CD4-positive, alpha-beta T cell treated with Interleukin-15 for 1 hour (primary cell): ENCODE results near the gene TRAF1.
A peak's percentile ranks its signal among the peaks of the same experiment; 100 is the strongest.

Experiments
- DNase-seq: peaks from one replicate; pipeline ENCODE4 v3.0.0-alpha.2; 2020

TRAF1 gene

GRCh38 chr9:120904061-120904977 is 22.3 kb downstream of the TRAF1 start:
- peak; percentile 81 for DNase-seq

- peak; percentile 36 for DNase-seq
Observed at GRCh38 chr9:120902569-120903535, 23.7 kb downstream of the TRAF1 start.

DNA sequence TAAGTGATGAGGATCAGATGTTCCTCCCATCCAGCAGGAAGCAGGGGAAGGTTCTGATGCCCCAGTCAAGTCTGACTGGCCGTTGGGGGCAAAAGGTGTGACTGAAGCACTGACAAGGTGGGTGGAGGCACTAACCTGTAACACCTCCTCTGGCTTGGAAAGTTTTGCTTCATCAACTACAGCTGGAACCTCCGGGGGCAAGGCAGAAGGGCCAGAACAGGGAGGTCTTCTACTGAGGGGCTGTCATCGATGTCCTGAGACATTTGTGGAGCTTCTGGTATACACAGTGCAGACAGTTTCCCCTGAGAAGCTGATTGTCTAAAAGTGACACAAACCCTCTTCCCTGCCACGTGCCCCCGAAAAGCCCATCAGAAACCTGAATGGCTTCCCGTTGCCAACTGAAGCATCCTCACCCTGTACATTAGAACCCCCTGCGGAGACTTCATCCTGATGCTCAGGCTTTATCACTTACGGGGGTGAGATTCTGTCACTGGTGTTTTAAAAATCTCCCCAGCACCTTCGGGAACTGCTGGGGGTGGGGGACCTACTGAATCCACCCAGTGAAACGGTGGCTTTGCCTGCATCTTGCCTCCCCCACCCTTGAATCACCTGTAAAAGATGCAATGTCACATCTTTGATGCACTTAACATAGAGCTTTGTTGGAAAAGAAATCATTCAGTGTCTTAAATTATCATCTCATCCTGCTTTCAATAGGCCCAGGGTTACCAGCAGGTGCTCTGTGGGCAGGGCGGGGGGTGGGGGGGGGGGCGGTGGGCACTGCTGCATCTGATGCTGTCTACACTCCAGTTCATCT is 24.6 kb downstream of the TRAF1 start:
- no peak for DNase-seq

DNA sequence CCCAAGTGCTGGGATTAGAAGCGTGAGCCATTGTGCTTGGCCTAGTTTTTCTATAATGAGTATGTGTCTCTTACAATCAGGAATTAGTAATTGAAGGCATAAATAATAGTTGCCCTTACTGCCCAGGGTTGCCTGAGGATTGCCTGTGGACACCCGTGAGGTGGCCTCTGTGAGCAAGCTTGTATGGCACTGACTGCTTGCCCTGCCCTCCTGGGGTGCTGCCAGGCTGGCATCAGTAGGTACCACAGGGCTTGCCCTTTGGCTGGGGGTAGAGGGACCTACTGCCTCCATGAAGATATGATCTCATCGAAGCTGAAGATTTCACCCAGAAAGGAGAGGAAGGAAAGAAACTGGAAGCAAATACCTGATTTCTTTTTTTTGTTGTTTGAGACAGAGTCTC is 25.8 kb downstream of the TRAF1 start:
- no peak for DNase-seq

DNA sequence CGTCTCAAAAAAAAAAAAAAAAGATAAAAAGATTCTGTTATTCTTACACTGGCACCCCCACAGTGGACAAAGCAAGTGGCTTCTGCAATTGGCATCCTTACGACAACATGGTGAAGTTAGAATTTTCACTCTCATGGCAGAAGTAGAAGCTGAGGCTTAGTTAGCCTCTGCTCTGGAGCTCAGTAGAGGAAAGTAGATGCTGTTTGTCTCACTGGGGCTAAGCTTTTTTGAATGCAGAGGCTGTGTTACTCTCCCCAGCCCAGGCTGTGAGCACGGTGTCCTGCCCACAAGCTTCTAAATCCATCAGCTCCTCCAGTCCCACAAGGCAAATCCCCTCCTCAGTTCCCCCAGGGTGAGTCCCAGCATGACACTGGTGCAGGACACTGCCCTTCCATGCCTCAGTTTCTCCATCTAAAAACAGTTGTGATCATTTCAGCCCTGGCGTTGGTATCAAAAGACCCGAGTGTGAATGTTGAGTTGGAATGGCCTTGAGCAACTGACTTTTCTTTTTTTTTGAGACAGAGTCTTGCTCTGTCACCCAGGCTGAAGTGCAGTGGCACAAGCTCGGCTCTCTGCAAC is 27.0 kb downstream of the TRAF1 start:
- no peak for DNase-seq

DNA sequence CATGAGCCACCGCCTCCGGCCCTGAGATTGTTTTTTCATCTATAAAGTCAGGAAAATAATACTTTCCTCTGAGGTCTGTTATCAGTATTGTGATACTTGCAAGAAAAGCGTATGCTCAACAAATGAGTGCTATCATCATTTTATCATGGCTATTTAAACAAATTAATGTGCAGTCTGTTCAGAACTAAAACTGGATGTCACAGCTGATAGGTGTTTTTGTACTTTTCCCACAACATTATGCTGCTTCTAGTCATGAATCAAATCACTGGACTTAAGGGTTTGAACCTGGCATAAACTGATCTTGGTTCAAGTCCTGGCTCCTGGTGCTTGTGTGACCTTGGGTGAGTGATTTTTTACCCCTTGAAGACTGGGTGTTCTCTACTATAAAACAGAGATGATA is 28.2 kb downstream of the TRAF1 start:
- no peak for DNase-seq

DNA sequence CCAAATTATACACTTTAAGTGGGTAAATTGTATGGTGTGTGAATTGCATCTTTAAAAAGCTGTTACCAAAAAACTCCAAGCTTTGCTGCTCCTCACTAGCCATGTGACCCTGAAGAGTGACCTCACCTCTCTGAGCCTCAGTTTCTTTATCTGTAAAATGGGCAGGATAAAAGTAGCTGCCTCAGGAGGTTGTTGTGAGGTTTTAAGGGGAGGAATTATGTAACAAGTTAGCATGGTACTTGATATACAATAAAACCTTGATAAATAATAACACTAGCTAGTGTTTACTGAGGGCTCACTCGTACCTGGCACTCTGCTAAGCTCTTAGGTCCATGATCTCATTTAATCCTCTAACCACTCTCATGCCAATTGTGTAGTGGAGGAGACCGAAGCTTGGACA is 30.6 kb downstream of the TRAF1 start:
- no peak for DNase-seq

- no peak for DNase-seq
Observed at GRCh38 chr9:120894321-120895148, 32.1 kb downstream of the TRAF1 start.

GRCh38 chr9:120893611-120894307 is 32.8 kb downstream of the TRAF1 start:
- DNase-seq: no peak

GRCh38 chr9:120892748-120893610 is 33.6 kb downstream of the TRAF1 start:
- peak; percentile 73 for DNase-seq

GRCh38 chr9:120891884-120892747 is 34.5 kb downstream of the TRAF1 start:
- no peak for DNase-seq

- DNase-seq: peak; percentile 66
Observed at GRCh38 chr9:120891245-120891883, 35.2 kb downstream of the TRAF1 start.

DNA sequence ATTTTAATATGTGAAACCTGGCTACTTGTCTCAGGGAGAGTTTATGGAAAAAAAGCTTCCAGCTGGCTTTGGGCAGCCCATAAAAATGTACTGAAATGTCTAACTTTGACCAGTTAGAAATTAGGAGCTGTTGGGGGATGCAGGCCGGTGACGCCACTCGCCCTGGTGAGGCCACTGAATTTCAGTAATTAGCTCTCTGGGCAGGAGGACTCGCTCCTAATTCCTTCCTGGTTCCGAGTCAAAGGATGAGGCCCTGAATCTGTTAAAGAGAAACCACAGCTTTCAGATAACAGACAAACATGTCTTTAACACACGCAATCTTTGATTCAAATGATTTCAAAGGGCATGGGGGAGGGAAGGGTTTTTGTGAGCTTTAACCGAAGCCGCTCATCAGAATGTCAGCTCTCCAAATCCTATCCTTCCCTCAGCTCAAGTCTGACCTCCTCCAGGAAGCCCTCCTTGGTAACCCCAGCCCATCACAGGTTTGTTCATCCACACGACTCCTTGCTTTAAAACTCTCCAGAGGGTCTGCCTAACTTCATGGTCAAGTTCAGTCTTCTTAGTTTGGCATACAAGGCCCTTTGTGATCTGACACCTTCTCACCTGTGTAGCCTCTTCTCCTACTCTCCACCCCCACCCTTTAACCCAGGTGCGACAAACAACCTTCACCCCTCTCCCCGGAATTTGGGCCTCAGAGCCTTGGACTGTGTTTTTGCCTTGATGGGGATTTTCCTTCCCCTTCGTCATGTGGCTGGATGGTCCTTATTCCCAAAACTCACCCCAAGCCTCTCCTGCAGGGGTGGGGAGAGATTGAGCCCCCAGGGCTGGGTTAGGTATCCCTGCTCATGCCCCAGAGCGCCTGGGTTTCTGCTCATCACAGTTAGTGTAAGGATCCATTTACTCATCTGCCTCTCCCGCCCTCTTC is 36.0 kb downstream of the TRAF1 start:
- no peak for DNase-seq

- DNase-seq: no peak
Observed at GRCh38 chr9:120889606-120890271, 36.9 kb downstream of the TRAF1 start.

DNA sequence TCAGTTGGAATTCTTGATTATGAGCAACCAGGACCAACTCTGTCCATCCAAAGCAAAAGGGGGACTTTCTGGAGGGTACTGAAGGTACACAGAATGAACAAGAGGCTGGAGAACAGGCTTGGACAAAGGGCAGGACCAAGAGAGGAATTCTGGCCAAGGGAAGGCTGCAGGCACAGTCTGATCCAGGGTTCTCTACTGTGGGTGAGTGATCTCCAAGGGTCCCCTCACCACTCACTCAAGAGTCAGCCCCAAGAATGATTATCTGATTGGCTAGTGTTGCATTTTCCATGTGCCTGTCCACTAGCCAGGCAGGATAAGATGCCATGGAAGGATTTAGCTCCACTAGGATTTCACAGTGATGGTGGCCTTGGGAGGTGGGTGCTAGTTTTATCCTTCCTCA is 38.0 kb downstream of the TRAF1 start:
- DNase-seq: no peak

- DNase-seq: no peak
Observed at GRCh38 chr9:120886490-120886967, 40.1 kb downstream of the TRAF1 start.
